Stomach (tissue), 4 donors: ENCODE measurements around the gene FOSL2.

Experiments
- CTCF ChIP-seq, 7 experiments: fragments of 450-650 bp in 4 of 7; fragments of 200-600 bp in 3 of 7; sonication (generic) in 3 of 7; IDR thresholded peaks; one replicate each; pipeline ENCODE4 v1.5.1; 2016 to 2019; ENCODE audit warnings: antibody characterized with exemption in 7 of 7, control low read depth in 2 of 7, mild to moderate bottlenecking in 1 of 7
- POLR2A ChIP-seq, 4 donors: fragments of 450-650 bp; IDR thresholded peaks; one replicate each; pipeline ENCODE4 v1.6.1; 2016; ENCODE audit warnings: antibody characterized with exemption in 4 of 4, control low read depth in 2 of 4, mild to moderate bottlenecking in 1 of 4, moderate library complexity in 1 of 4
- POLR2AphosphoS5 ChIP-seq, 3 donors: sonication (generic); formaldehyde crosslinking; IDR thresholded peaks; one replicate each; pipeline ENCODE4 v1.6.1; 2016; ENCODE audit warnings: antibody characterized with exemption in 3 of 3

GRCh38 chr2:28403370-28403956 lies 10.8 kb downstream of the FOSL2 start:
- TF ChIP-seq CTCF (IDR thresholded peaks at IDR 0.05) (no peak), POLR2A (IDR thresholded peaks at IDR 0.05) (no peak), POLR2AphosphoS5 (IDR thresholded peaks at IDR 0.05) (no peak)
